HL-60 (cell line): ENCODE results near the gene PTPRN2.

ENCODE experiments used
- DNase-seq, 2 experiments: peaks; one replicate each; pipeline ENCODE4 v3.0.0-alpha.2; 2010 to 2020; ENCODE audit warnings: low read depth in 1 of 2, low spot score in 1 of 2
- H3K27ac ChIP-seq: fragments of 250-450 bp; sonication (Bioruptor Pico); replicated peaks from 2 replicates; pipeline ENCODE4 v1.5.1; 2020; ENCODE audit warnings: mild to moderate bottlenecking, moderate library complexity
- H3K27me3 ChIP-seq: fragments of 250-450 bp; sonication (Bioruptor Pico); 2 replicates; pipeline ENCODE4 v1.5.1; 2021; ENCODE audit warnings: mild to moderate bottlenecking, moderate library complexity; ENCODE audit not compliant: insufficient read depth, poor library complexity, severe bottlenecking
- H3K4me3 ChIP-seq: replicated peaks from 2 replicates; pipeline ENCODE4 v1.5.1; 2011; ENCODE audit warnings: mild to moderate bottlenecking, control low read depth, low read length; ENCODE audit not compliant: insufficient read depth
- CTCF ChIP-seq: IDR thresholded peaks from one replicate; pipeline ENCODE4 v1.5.1; 2011; ENCODE audit warnings: low read length, control low read depth, inconsistent platforms; ENCODE audit not compliant: insufficient read depth
- GABPA ChIP-seq: IDR thresholded peaks from 2 replicates; pipeline ENCODE4 v1.6.1; 2012; ENCODE audit warnings: low read depth
- POLR2AphosphoS5 ChIP-seq: IDR thresholded peaks from 2 replicates; pipeline ENCODE4 v1.6.1; 2012; ENCODE audit warnings: low read depth
- SPI1 ChIP-seq: IDR thresholded peaks from 2 replicates; pipeline ENCODE4 v1.6.1; 2012; ENCODE audit warnings: low read depth, mild to moderate bottlenecking, borderline replicate concordance
- TF ChIP-seq, protein P1 (sequence below): IDR thresholded peaks from 2 replicates; pipeline ENCODE4 v1.6.1; 2012; ENCODE audit warnings: low read depth; ENCODE audit not compliant: insufficient replicate concordance

PTPRN2 gene

DNA sequence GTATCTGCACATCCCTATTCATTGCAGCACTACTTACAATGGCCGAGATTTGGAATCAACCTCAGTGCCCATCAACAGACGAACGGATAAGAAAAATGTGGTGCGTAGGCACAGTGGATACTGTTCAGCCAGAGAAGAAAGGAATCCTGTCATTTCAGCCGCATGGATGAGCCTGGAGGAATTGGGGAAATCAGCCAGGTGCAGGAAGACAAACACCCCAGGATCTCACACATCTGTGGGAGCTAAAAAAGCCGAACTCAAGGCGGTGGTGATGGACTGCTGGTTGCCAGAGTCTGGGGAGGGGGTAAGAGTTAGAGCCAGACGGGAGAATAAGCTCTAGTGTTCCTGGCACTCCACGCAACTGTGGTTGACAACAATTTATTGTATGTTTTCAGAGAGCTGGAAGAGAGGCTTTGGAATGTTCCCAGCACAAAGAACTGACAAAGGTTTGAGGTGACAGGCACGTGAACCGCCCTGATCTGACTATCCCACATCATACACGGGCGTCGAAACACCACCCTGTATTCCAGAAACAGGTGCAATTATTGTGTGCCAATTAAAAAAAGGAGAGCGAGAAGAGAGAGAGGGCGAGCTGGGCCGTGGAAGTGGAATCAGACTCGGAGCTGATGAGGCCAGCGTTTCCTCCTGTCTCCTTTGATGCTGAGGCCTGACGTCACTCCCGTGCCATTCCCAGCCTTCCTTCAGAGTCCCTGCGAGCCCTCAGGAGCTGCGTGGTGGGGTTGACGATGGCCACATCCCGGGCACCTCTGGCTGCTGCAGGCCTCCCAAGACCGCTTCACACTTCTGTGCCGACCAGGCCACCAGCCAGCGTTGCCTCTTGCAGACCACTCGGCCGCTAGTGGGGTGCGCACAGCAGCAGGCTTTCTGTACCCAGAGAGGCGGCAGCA lies 1061.4 kb downstream of the PTPRN2 start:
- peaks cover 3% of the 10 kb centered on the region for H3K27me3 ChIP-seq
- TF ChIP-seq POLR2AphosphoS5 (no peak), GABPA (no peak), CTCF (no peak), SPI1 (no peak)
- TF ChIP-seq, protein P1, sequence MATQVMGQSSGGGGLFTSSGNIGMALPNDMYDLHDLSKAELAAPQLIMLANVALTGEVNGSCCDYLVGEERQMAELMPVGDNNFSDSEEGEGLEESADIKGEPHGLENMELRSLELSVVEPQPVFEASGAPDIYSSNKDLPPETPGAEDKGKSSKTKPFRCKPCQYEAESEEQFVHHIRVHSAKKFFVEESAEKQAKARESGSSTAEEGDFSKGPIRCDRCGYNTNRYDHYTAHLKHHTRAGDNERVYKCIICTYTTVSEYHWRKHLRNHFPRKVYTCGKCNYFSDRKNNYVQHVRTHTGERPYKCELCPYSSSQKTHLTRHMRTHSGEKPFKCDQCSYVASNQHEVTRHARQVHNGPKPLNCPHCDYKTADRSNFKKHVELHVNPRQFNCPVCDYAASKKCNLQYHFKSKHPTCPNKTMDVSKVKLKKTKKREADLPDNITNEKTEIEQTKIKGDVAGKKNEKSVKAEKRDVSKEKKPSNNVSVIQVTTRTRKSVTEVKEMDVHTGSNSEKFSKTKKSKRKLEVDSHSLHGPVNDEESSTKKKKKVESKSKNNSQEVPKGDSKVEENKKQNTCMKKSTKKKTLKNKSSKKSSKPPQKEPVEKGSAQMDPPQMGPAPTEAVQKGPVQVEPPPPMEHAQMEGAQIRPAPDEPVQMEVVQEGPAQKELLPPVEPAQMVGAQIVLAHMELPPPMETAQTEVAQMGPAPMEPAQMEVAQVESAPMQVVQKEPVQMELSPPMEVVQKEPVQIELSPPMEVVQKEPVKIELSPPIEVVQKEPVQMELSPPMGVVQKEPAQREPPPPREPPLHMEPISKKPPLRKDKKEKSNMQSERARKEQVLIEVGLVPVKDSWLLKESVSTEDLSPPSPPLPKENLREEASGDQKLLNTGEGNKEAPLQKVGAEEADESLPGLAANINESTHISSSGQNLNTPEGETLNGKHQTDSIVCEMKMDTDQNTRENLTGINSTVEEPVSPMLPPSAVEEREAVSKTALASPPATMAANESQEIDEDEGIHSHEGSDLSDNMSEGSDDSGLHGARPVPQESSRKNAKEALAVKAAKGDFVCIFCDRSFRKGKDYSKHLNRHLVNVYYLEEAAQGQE, result no peak
- no peak overlapping the region for H3K27ac ChIP-seq
- no peak overlapping the region for H3K4me3 ChIP-seq
- no peak for DNase-seq

DNA sequence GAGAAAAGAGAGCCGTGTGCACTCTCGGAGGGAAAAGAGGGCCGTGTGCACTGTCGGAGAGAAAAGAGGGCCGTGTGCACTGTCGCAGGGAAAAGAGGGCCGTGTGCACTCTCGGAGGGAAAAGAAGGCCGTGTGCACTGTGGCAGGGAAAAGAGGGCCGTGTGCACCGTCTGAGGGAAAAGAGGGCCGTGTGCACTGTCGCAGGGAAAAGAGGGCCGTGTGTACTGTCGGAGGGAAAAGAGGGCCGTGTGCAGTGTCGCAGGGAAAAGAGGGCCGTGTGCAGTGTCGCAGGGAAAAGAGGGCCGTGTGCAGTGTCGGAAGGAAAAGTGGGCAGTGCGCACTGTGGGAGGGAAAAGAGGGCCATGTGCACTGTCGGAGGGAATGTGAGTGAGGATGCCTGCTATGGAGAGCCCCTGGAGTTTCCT lies 1062.1 kb downstream of the PTPRN2 start:
- Histone ChIP-seq H3K27me3 (peaks cover 3% of the 10 kb centered on the region), H3K4me3 (no peak overlapping the region), H3K27ac (no peak overlapping the region)
- no peak for DNase-seq
- no peak for TF ChIP-seq GABPA
- TF ChIP-seq CTCF, result no peak
- TF ChIP-seq SPI1, result no peak
- TF ChIP-seq, protein P1, result no peak
- TF ChIP-seq POLR2AphosphoS5, result no peak

DNA sequence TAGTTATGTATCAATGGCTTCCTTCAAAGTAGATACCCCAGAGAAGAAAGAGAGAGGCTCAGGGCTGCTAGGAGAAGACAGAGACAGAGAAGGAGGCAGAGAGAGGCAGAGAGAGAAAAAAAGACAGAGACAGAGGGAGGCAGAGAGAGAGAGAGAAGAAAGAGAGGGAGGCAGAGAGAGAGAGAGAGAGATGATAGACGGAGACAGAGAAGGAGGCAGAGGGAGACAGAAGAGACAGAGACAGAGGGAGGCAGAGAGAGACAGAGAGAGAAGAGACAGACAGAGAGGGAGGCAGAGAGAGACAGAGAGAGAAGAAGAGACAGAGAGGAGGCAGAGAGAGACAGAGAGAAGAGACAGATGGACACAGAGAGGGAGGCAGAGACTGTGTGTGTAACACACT lies 1062.9 kb downstream of the PTPRN2 start:
- TF ChIP-seq, protein P1, result no peak
- TF ChIP-seq POLR2AphosphoS5 (no peak), GABPA (no peak)
- Histone ChIP-seq H3K27me3 (peaks cover 3% of the 10 kb centered on the region), H3K27ac (no peak overlapping the region), H3K4me3 (no peak overlapping the region)
- no peak for DNase-seq
